Measurements from ENCODE around the gene CCNL2. TPM values are rescaled to one million over a fixed set of nuclear protein-coding genes. Genes with fewer than 3 reads are reported as not detected.

CCNL2 gene
- total RNA-seq, 2 donors from 2014 or later: 92.3 to 104 TPM

DNA sequence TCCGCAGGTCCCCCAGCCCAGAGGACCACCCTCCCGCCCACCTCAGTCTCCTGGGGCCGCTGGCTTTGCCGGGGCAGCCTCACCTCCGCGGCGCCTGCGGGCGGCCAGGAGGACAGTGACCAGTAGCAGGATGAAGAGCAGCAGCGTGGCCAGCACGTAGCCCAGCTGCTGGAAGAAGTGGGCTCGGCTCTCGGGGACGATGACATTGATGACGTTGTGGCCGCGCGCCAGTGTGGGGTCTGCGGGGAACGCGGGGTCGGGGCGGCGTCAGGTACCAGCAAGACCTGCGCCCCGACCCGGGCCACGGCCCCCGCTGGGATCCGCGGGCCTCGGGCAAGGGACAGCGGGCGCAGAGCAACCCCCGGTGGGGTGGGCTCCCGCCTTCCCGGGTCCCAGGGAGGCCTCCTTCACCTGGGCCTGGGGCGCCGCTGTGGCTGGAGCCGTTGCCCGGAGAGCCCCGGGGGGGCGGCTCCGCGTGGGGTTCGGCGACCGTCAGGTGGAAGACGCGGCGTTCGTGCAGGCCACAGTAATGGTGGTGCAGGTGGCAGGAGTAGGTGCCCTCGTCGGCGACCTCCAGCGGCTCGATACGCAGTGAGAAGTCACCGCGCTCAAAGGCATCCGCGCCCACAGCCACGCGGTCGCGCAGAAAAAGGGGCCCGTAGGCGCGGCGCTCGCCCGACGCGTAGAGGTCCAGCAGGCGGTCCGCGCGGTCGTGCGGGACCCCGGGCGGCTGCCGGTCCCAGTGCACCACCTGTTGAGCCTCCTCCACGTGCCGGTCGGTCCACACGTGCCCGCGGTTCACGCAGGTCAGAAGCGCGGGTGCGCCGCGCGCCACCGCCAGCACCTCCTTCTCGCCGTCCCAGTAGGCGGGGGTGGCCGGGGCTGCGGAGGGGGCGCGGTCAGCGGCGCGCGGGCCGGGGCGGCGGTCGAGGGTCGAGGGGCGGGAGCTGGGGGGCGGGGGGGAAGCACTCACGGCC is 44.6 kb downstream of the CCNL2 start:
- Histone ChIP-seq H3K36me3 (no peaks in the 10 kb centered on the region), H3K4me1 (no peaks in the 10 kb centered on the region), H3K27me3 (peaks cover 29% of the 10 kb centered on the region), H3K9me3 (no peaks in the 10 kb centered on the region), H3K27ac (no peak overlapping the region), H3K9ac (ENCODE audit: low read depth in 2 of 2, low read length in 2 of 2) (no peak overlapping the region), H3K4me3 (no peak overlapping the region)
- TF ChIP-seq, protein P1, sequence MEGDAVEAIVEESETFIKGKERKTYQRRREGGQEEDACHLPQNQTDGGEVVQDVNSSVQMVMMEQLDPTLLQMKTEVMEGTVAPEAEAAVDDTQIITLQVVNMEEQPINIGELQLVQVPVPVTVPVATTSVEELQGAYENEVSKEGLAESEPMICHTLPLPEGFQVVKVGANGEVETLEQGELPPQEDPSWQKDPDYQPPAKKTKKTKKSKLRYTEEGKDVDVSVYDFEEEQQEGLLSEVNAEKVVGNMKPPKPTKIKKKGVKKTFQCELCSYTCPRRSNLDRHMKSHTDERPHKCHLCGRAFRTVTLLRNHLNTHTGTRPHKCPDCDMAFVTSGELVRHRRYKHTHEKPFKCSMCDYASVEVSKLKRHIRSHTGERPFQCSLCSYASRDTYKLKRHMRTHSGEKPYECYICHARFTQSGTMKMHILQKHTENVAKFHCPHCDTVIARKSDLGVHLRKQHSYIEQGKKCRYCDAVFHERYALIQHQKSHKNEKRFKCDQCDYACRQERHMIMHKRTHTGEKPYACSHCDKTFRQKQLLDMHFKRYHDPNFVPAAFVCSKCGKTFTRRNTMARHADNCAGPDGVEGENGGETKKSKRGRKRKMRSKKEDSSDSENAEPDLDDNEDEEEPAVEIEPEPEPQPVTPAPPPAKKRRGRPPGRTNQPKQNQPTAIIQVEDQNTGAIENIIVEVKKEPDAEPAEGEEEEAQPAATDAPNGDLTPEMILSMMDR (IDR thresholded peaks at IDR 0.05): no peak
- intact Hi-C loops (cut with DNase I): no loop called here
- DNase-seq: no peak

DNA sequence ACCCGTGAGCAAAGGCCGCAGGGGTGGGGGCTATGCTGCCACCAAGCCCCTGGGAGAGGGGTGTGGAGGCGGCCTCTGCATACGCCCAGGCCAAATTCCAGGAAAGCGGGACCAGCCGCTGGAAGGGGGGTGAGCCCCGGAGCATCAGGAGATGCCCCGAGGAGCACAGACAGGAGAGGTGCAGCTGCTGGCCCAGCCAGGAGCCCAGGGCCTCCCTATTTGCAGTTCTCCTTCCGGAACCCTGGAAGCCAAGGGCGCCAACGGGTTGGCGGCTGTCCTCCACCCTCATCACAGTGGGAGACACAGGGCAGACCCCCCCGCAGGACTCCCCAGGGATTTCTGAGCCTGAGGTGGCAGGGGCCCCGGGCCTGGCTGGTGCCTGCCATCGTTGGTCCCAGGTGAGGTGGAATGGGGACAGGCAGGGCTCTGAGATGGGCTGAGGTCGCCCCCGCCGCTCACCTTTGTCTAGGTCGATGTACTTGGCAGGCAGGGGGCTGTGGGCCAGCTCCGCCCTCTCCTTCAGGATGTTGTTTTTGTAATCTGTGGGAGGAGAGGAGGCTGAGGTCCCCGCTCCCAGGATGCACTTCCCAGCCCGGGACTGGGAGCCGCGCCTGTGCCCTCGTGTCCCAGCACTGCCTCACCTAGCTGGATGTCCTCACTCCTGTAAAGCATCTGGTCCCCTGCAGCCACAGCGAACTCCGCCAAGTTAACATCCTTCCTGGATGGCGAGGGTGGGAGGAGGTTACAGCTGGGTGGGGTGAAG is 45.6 kb downstream of the CCNL2 start:
- no peaks in the 10 kb centered on the region for H3K36me3 ChIP-seq
- no peaks in the 10 kb centered on the region for H3K9me3 ChIP-seq
- no peak for DNase-seq
- H3K27me3 ChIP-seq: peaks cover 25% of the 10 kb centered on the region
- no peak overlapping the region for H3K9ac ChIP-seq (ENCODE audit: low read depth in 2 of 2, low read length in 2 of 2)
- no peaks in the 10 kb centered on the region for H3K4me1 ChIP-seq
- TF ChIP-seq, protein P1 (IDR thresholded peaks at IDR 0.05): no peak
- H3K27ac ChIP-seq: no peak overlapping the region
- intact Hi-C loops (cut with DNase I): no loop called here
- H3K4me3 ChIP-seq: no peak overlapping the region

DNA sequence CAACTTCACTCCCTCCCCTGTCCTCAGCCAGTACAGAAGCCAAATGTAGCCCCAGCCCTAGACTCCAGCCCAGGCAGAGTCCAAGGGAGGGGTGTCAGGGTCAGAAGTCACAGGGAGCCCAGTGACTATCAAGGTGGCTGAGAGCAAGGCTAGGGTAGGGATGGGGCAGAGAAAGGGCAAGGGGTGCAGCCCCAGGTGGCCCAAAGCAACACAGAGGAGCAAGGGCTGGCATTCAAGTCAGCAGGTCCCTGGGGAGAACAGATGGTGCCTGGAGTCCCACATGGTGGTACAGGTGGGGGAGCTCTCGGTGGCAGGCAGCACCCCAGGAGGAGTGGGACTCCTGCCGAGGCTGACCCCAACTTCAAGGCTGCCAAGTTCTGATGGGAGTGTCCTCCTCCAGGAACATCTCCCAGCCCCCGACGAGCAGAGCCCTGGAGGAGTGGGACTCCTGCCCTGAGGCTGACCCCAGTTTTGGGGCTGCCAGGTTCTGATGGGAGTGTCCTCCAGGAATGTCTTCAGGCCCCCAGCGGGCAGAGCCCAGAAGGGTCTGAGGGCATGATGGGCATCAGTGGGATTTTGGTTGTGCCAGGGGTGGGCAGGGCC is 46.2 kb downstream of the CCNL2 start:
- peaks cover 25% of the 10 kb centered on the region for H3K27me3 ChIP-seq
- peaks cover under 1% of the 10 kb centered on the region for H3K4me1 ChIP-seq
- TF ChIP-seq, protein P1 (IDR thresholded peaks at IDR 0.05): no peak
- intact Hi-C loops (cut with DNase I): no loop called here
- H3K9ac ChIP-seq (ENCODE audit: low read depth in 2 of 2, low read length in 2 of 2): no peak overlapping the region
- no peak for DNase-seq
- no peak overlapping the region for H3K4me3 ChIP-seq
- H3K36me3 ChIP-seq: no peaks in the 10 kb centered on the region
- H3K27ac ChIP-seq: no peak overlapping the region
- no peaks in the 10 kb centered on the region for H3K9me3 ChIP-seq

DNA sequence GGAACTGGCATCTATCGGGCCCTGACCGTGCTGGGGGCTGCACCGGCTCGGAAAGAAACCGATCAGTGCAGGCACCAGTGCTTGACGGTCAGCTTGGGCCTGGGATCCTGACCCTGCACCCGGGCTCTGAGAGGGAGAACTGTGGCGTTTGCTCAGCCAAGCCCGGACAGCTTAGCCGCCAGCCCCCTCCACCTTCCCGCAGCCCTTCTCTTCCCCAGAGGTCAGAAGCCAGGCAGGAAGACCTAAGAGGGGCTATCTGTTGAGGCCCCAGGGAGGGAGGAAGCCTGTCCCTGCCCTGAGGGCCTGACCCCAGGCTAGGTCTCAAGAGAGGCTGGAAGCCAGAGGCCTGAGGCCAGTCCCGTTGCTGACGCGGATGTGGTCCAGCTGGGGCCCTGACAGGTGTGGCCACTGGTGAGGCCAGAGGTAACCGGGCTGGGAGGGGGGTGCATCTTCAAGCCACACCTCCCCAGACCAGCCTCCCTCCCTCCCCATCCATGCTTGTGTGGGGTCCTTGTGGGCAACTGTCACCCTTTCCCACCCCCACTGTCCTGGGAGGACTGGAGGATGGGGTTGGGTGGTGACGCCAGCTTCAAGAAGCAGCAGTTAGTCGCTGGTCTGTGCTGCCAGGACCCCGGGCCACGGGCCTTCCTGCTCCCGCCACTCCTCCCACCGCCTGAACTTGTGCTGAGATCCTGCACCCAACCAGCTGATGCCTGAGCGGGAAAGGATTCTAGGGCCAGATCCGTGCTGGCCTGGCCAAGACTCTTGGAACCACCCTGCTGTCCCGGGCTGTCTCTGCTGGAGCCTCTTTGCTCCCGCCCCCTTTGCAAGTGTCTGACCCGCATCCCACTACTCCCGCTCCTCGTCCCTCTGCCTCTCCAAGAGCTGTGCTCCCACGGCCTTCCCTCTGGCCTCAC is 47.4 kb downstream of the CCNL2 start:
- H3K9me3 ChIP-seq: no peaks in the 10 kb centered on the region
- no peak overlapping the region for H3K4me3 ChIP-seq
- peaks cover 8% of the 10 kb centered on the region for H3K4me1 ChIP-seq
- peak overlapping the region in 1 of 2 donors; percentile 43 for H3K9ac ChIP-seq (ENCODE audit: low read depth in 2 of 2, low read length in 2 of 2)
- peaks cover 25% of the 10 kb centered on the region for H3K27me3 ChIP-seq
- intact Hi-C loops (cut with DNase I): no loop called here
- DNase-seq: no peak
- no peak overlapping the region for H3K27ac ChIP-seq
- no peaks in the 10 kb centered on the region for H3K36me3 ChIP-seq
- TF ChIP-seq, protein P1 (IDR thresholded peaks at IDR 0.05): no peak
